HG02571 (cell line): Measurements from ENCODE around the gene FAM110A.
"Not testable (repeated sequence)": the region's sequence is repeated elsewhere in the genome, so short reads cannot be mapped to it uniquely, and the experiment has no call there.

Experiments
- ATAC-seq: cut with Tn5 transposase; IDR thresholded peaks from one replicate; pipeline ENCODE4 v1.9.1; 2021; ENCODE audit warnings: mild to moderate bottlenecking, moderate library complexity; ENCODE audit not compliant: unreplicated experiment

The FAM110A gene

DNA sequence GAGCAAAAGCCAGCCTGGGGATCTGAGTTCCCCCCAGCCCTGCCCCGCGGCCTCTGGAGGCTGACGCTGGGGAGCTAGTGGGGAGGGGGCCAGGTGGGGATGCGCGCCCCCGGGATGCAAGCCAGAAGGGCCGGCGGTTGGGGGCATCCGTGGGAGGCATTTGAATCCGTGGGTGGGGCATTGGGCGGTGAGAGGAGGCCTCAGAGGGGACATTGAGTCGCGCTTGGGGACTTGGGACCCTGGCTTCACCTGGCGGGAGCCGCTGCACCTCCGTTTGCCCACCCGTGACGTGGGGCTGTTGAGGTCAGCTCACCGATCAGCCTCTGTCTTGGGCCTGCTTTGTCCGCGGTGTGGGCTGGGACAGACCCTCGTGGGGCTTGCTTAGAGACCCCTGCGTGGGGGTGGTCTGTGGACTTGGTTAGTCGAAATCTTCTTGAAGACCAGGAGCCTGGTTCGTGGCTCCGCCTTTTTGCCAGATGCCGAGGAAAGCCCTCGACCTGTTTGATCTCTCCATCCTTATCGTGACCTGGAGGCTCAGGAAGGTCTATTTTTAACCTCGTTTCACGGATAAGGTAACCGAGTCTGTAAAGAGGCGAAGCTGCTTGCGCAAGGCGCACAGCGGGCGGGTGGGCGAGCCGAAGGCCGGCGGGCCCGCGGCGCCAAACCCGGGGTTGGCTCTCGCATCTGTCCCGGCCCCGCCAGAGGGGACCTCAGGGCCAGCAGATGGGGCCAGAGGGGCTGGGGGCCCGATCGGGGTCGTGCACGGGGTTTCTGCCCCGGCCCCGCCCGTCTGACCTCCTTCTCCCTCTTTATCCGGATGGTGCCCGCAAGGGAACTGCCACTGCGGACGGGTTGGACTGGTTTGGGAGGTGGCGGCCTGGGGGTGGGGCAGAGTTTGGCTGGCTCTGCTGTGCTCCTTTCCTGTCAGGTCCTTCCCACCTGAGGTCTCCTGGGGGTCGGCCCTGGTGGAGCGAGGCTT is 8.3 kb downstream of the FAM110A start:
- no peak for ATAC-seq

DNA sequence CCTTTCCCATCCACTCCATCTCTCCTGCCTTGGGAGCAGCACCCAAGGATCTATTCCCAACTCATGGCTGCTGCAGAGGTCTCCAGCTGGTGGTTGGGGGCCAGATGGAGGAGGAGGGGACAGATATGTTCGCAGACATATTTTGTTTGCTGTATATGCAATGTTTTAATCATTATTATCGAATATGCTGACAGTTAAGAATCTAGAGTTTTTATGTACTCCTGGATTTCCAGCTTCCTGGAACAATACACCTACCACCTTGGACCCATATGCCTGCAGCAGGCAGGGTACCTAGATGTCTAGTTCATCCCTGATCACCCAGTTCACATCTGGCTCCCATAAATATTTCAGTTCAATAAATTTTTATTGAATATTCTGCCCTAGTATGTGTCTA is 9.0 kb downstream of the FAM110A start:
- no peak for ATAC-seq

DNA sequence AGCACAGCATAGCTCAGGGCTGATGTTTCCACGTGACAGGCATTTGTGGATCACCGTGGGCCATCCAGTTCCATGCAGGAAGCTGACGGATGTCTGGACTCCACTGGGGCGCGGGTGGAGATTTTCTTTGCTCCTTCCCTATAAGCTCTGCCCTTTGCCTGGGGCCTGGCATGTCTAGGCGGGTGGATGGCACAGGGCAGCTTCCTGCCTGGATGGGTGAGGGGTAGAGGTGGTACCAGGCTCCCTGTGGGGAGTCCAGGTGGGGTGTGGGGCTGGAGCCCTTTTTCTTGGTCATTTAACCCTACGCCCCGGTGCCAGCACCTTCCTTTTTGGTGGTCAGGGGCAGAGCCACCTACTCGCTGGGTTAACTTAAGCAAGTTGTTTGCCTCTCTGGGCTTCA is 10.4 kb downstream of the FAM110A start:
- no peak for ATAC-seq

GRCh38 chr20:844473-845225 is 11.1 kb downstream of the FAM110A start:
- peak; percentile 97 for ATAC-seq

DNA sequence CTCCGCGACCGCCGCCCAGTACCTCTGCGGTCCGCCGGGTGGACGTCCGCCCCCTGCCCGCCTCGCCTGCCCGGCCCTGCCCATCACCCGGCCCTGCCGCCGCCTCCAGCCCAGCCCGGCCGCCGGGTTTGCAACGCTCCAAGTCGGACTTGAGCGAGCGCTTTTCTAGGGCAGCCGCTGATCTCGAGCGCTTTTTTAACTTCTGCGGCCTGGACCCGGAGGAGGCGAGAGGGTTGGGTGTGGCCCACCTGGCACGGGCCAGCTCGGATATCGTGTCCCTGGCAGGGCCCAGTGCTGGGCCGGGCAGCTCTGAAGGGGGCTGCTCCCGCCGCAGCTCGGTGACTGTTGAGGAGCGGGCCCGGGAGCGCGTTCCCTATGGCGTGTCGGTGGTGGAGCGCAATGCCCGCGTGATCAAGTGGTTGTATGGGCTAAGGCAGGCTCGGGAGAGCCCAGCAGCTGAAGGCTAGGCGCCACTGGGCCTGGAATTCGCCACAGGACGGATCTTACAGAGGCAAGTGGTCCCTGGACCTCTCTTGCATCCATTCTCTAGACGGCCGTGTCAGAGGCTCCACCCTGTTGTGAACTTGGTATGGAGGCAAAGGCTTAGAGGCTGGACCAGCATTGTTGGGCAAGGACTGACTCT is 11.8 kb downstream of the FAM110A start:
- ATAC-seq = no peak

- ATAC-seq = no peak
These were observed 12.7 kb downstream of the FAM110A start for GRCh38 chr20:845941-846893.

DNA sequence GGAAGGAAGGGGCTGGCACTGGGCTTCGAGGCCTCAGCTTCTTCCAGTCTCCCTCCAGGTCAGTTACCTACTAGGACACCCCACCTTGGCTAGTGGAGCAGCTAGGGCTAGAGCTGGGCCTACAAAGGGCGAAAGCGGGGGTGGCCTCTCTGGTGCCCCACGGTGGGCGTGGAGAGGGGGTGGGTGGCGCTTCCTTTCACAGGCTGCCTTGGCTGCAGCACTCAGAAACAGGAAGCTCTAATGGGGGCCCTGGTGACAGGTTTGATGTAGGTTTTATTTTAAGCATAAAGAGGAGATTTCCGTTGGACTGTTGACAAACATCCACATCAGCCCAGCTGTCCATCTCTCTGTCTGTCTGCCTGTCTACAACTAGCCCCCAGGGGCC is 13.4 kb downstream of the FAM110A start:
- ATAC-seq = no peak

GRCh38 chr20:848193-848592 is 14.7 kb downstream of the FAM110A start:
- ATAC-seq = no peak

DNA sequence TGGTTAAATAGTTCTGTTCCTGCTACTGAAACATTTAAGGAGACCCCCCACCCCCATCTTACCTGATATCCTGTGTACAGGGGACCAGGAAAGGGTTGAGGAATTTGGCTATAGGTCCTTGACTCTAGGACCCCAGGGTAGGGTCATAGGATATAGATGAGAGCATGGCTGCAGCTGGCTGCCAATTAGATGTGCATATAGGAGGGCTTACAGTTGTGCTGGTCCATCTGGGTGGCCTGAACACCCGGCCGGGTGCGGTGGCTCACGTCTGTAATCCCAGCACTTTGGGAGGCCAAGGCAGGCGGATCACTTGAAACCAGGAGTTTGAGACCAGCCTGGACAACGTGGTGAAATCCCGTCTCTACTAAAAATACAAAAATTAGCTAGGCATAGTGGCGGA is 15.2 kb downstream of the FAM110A start:
- not testable (repeated sequence) for ATAC-seq

DNA sequence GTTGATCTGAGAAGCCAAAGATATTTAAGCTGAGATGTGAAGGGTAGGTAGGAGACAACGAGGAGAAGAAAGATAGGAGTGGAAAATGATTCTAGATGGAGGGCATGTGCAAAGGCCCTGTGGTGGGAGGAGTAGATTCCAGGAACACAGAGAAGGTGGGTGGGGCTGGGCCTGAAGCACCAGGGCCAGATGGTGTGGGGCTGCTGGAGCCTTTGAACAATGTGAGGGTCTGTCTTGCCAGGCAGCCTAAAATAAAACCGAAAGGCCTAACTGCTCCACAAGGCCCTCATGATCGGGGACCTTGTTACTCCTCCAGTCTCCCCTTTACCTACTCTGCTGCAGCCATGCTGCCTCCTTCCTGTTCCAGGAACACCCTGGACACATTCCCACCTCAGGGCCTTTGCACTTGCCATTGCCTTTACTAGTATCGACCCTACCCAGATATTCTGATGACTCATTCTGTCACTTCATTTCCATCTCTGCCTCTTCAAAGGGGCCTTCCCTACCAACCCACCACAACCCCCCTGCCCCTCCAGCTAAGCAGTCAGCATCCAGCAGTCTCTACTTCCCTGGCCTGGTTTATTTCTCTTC is 20.0 kb downstream of the FAM110A start:
- ATAC-seq = no peak

GRCh38 chr20:854601-855000 is 21.1 kb downstream of the FAM110A start:
- no peak for ATAC-seq

- no peak for ATAC-seq
These were observed 22.2 kb downstream of the FAM110A start for GRCh38 chr20:855466-856360.

GRCh38 chr20:856361-856775 is 22.9 kb downstream of the FAM110A start:
- ATAC-seq = no peak

GRCh38 chr20:858011-858410 is 24.5 kb downstream of the FAM110A start:
- ATAC-seq = no peak

- ATAC-seq = no peak
These were observed 26.3 kb downstream of the FAM110A start for GRCh38 chr20:859751-860231.

DNA sequence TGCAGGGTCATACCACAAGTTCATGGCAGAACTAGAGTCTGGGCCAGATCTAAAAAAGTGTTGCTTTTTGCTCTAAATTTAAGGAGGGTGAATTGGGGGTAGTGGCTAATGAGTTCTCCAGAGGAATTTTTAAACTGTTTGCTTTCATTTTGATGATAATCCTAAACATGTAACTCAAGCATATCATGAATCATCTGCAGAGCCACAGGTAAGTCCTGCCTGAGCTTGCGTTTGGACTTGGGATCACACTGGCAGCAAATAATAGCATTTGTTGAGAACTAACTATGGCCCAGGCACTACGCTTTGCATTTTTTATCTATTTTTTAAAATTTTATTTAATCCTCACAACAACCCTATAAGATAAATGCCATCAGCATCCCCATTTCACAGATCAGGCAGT is 27.4 kb downstream of the FAM110A start:
- ATAC-seq = no peak

- ATAC-seq = no peak
These were observed 31.9 kb downstream of the FAM110A start for GRCh38 chr20:865440-865839.

DNA sequence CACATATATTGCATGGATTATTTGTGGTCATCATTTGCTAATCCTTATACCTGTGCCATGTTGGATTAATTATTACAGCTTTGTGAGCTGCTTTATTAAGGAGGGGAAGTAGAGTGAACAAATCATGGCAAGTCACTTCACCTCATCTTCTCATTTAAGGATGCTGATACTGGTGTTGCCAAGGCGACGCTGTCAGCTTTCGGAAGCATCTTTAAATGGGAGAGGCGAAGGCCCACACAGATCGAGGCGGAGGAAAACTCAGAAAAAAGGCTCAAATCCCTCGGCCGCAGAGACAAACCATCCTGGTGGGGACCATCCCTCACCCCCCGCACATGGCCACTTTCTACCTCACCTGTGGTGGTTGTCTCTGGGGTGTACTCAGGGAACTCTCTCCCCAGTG is 34.8 kb downstream of the FAM110A start:
- no peak for ATAC-seq

DNA sequence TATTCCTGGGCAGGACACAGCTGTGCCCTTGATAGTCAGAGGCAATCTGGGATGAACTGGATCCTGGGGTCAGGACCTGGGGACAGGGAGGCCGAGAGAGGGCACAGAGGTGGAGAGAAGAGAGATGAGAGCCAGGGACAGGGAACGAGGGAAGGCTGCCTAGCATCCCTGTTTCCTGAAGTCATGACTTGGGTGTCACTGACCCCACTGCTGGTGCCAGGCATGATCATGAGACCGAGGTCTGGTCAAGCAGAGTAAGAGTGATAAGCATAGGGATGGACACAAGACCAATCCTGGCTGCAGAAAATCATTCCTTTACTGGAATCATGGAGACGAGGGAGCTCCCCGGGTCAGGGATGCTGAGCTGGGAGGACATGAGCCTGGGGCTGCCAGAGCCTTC is 36.1 kb downstream of the FAM110A start:
- ATAC-seq = no peak
